ENCODE measurements around the gene SLC2A6. TPM values are rescaled to one million over a fixed set of nuclear protein-coding genes. Genes with fewer than 3 reads are reported as not detected.

SLC2A6 gene
- total RNA-seq, 1 donor from 2014 or later: 8.7 TPM

DNA sequence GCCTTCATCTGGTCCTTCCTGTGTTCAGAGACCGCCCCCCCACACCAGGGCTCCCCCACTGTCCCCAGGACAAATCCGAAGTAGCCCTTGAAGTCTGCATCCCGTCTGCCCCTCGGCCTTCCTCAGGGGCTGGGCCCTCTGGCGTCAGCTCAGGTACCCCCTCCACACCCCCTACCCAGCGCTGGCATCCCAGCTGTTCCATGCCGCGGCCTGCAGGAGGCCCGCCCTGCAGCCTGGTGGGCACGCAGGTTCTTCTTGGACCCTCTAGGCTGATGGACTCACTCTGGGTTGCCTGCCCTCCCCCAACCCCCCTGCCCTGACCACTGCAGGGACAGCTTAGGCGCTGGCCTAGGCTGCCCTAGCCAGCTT is 6.6 kb downstream of the SLC2A6 start:
- H3K4me3 ChIP-seq: no peak overlapping the region
- no peak overlapping the region for H3K27ac ChIP-seq
- intact Hi-C loops (cut with DNase I): no loop called here
- no peaks in the 10 kb centered on the region for H3K27me3 ChIP-seq
- TF ChIP-seq, protein P1, sequence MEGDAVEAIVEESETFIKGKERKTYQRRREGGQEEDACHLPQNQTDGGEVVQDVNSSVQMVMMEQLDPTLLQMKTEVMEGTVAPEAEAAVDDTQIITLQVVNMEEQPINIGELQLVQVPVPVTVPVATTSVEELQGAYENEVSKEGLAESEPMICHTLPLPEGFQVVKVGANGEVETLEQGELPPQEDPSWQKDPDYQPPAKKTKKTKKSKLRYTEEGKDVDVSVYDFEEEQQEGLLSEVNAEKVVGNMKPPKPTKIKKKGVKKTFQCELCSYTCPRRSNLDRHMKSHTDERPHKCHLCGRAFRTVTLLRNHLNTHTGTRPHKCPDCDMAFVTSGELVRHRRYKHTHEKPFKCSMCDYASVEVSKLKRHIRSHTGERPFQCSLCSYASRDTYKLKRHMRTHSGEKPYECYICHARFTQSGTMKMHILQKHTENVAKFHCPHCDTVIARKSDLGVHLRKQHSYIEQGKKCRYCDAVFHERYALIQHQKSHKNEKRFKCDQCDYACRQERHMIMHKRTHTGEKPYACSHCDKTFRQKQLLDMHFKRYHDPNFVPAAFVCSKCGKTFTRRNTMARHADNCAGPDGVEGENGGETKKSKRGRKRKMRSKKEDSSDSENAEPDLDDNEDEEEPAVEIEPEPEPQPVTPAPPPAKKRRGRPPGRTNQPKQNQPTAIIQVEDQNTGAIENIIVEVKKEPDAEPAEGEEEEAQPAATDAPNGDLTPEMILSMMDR (IDR thresholded peaks at IDR 0.05): no peak
- no peaks in the 10 kb centered on the region for H3K9me3 ChIP-seq
- H3K36me3 ChIP-seq: peaks cover 11 to 21% of the 10 kb centered on the region in 2 donors
- no peak for DNase-seq (ENCODE audit: low spot score in 2 of 2)
- no peaks in the 10 kb centered on the region for H3K4me1 ChIP-seq

DNA sequence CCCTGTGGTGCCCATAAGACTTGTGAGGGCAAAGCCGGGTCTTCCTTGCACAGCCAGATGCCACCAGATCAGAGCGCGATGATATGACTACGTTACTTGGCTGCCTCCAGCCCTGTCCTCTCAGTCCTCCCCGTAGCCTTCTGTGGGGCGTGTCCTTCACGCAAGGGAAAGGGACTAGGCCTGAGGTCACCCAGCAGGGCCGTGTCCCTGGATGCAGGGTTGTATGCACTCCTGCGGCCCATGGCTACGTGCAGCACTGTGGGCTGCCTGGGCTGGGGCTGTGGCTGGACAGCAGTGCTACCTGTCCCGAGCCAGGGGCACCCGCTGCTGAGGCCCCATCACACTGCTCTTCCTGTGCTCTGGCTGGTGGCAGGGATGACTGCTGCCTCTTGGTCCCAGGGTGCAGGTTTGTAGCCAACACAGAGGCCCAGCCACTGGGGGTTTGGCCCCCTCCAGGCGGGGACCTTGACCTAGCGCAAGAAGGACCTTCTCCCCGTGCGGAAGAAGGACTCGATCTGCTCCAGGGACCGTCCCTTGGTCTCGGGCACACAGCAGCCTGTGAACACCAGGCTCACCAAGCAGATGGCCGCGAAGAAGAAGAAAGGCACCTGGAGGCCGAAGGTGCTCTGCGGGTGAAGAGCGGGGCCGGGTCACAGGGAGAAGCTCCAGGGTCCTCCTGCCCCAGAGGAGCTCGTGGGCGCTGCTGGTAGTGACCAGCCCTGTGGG is 7.2 kb downstream of the SLC2A6 start:
- peaks cover 11 to 21% of the 10 kb centered on the region in 2 donors for H3K36me3 ChIP-seq
- intact Hi-C loops (cut with DNase I): no loop called here
- TF ChIP-seq, protein P1 (IDR thresholded peaks at IDR 0.05): no peak

DNA sequence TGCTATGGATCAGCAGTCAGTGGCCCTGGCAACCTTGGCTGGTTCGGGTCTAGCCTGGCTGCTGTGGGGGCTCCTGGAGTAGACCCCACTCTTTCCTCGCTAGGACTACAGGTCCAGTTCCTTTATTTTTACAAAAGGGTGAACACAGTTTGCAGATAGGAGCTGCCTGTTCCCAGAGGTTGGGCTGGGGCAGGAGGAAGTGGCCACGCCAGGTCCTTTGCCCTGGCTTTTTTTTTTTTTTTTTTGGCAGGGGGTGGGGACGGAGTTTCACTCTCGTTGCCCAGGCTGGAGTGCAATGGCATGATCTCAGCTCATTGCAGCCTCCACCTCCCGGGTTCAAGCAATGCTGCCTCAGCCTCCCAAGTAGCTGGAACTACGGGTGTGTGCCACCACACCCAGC is 7.9 kb downstream of the SLC2A6 start:
- no peaks in the 10 kb centered on the region for H3K9me3 ChIP-seq
- no peaks in the 10 kb centered on the region for H3K4me1 ChIP-seq
- TF ChIP-seq, protein P1 (IDR thresholded peaks at IDR 0.05): no peak
- peaks cover 11 to 24% of the 10 kb centered on the region in 2 donors for H3K36me3 ChIP-seq
- H3K4me3 ChIP-seq: no peak overlapping the region
- intact Hi-C loops (cut with DNase I): no loop called here
- DNase-seq (ENCODE audit: low spot score in 2 of 2): no peak
- no peak overlapping the region for H3K27ac ChIP-seq
- H3K27me3 ChIP-seq: no peaks in the 10 kb centered on the region

More for the DNA sequence above, 7.2 kb downstream of the SLC2A6 start:
- no peak overlapping the region for H3K27ac ChIP-seq
- no peak for DNase-seq (ENCODE audit: low spot score in 2 of 2)
- H3K4me1 ChIP-seq: no peaks in the 10 kb centered on the region
- H3K4me3 ChIP-seq: no peak overlapping the region
- no peaks in the 10 kb centered on the region for H3K27me3 ChIP-seq
- no peaks in the 10 kb centered on the region for H3K9me3 ChIP-seq

DNA sequence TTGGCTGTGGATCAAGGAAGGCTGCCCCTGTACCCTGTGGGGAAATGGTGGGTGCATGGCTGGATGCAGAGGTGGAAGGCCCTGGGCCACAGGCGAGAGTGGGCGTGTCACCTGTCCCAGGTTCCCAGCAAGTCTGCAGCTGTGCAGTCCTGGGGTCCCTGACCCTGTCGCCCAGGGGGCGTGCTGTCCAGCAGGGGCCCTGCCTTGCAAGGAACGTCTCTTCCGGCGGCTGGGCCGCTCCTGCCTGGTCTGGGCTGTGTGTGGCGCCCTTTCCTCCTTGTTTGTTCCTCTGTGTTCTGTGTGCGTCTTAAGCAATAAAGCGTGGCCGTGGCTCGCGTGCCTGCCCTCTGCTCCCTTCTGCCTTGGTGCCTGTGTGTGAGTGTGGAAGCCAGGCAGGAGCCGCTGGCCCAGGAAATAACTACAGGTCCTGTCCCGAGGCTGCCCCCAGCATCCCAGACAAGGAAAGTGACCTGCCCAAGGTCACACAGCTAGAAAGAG is 8.4 kb downstream of the SLC2A6 start:
- peaks cover 12 to 24% of the 10 kb centered on the region in 2 donors for H3K36me3 ChIP-seq
- no peak for DNase-seq (ENCODE audit: low spot score in 2 of 2)
- no peaks in the 10 kb centered on the region for H3K27me3 ChIP-seq
- TF ChIP-seq, protein P1 (IDR thresholded peaks at IDR 0.05): no peak
- no peaks in the 10 kb centered on the region for H3K4me1 ChIP-seq
- intact Hi-C loops (cut with DNase I): no loop called here
- no peak overlapping the region for H3K4me3 ChIP-seq
- no peak overlapping the region for H3K27ac ChIP-seq
- no peaks in the 10 kb centered on the region for H3K9me3 ChIP-seq

DNA sequence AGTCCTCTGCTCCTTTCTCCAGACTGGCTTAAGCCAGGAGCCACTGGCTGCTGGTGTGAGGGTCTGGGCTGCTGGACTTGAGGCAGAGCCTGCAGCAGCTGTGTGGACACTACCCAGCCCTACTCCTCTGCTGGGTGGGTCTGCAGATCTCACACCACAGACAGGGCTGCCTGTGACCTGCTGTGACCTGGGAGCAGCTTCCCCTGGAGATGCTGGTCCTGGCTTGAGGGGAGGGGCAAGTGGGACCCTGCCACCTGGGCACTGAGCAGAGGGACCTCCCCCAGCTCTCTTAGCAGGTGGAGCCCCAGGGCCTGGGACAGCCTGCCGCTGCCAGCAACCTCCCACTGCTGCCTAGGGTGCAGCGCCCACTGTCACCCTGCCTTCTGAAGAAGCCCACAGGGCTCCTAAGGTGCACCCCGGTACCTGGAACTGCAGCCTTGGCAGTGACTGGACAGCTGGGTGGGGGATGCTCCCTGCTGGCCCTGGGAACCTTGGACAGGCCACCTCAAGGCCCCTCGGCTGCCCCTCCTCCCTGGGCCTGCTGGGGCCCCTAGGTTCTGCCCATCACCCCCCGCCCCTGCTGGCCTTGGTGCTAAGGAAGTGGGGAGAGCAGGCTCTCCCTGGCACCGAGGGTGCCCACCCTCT is 10.0 kb downstream of the SLC2A6 start:
- intact Hi-C loops (cut with DNase I): no loop called here

More for the DNA sequence above, 10.0 kb downstream of the SLC2A6 start:
- TF ChIP-seq, protein P1 (IDR thresholded peaks at IDR 0.05): no peak
- Histone ChIP-seq H3K9me3 (no peaks in the 10 kb centered on the region), H3K27me3 (no peaks in the 10 kb centered on the region), H3K27ac (no peak overlapping the region), H3K36me3 (peaks cover 19 to 26% of the 10 kb centered on the region in 2 donors), H3K4me3 (no peak overlapping the region), H3K4me1 (no peaks in the 10 kb centered on the region)
- no peak for DNase-seq (ENCODE audit: low spot score in 2 of 2)
